Measurements from ENCODE around the gene ZNF573. TPM values are rescaled to one million over a fixed set of nuclear protein-coding genes. Genes with fewer than 3 reads are reported as not detected.

The ZNF573 gene
- total and polyA plus RNA-seq, 9 of the 15 experiments (the other 6 are each of a cell fraction or from before 2014, with no cell fraction given) = 1.5 to 7.9 (median 4.3) TPM

GRCh38 chr19:37716140-37716539 is 63.2 kb downstream of the ZNF573 start:
- ChIA-PET CTCF (ENCODE audit: low intra/inter-chr PET ratio) (no interaction called here), POLR2A (no interaction called here)
- H3K9me1 ChIP-seq (ENCODE audit: control insufficient read depth, insufficient read depth, low read length) = no peaks in the 10 kb centered on the region
- no peak for ATAC-seq
- no peaks in the 10 kb centered on the region for H3K9me3 ChIP-seq (replicated peaks; ENCODE audit: control insufficient read depth, insufficient read depth, low read depth, low read length)
- no peaks in the 10 kb centered on the region for H4K20me1 ChIP-seq (replicated peaks; ENCODE audit: control insufficient read depth, insufficient read depth, low read length)
- intact Hi-C loops (cut with micrococcal nuclease) = no loop called here
- BruUV-seq (replicated peaks) = no TSS peak
- H3K27ac ChIP-seq (ENCODE audit: extremely low read depth, low read depth, low read length) = no peak overlapping the region
- TF ChIP-seq MAFG (tag; conservative IDR thresholded peaks at IDR 0.05) (0 out of 2 replicates have a peak, but pooled peaks have one; percentile 17), FOXJ2 (tag; IDR thresholded peaks at IDR 0.05) (no peak), MAFK (IDR thresholded peaks at IDR 0.05; ENCODE audit: low read length) (peak; percentile 68; the same call in 1 of the 2 replicates), ZNF316 (IDR thresholded peaks at IDR 0.05) (peak; percentile 76), C11orf30 (IDR thresholded peaks at IDR 0.05; ENCODE audit: low read depth) (peak; percentile 66), MAFF (IDR thresholded peaks at IDR 0.05; ENCODE audit: low read length) (peak; percentile 75), ZNF592 (IDR thresholded peaks at IDR 0.05) (0 out of 2 replicates have a peak, but pooled peaks have one; percentile 23)
- TF ChIP-seq, protein P1, sequence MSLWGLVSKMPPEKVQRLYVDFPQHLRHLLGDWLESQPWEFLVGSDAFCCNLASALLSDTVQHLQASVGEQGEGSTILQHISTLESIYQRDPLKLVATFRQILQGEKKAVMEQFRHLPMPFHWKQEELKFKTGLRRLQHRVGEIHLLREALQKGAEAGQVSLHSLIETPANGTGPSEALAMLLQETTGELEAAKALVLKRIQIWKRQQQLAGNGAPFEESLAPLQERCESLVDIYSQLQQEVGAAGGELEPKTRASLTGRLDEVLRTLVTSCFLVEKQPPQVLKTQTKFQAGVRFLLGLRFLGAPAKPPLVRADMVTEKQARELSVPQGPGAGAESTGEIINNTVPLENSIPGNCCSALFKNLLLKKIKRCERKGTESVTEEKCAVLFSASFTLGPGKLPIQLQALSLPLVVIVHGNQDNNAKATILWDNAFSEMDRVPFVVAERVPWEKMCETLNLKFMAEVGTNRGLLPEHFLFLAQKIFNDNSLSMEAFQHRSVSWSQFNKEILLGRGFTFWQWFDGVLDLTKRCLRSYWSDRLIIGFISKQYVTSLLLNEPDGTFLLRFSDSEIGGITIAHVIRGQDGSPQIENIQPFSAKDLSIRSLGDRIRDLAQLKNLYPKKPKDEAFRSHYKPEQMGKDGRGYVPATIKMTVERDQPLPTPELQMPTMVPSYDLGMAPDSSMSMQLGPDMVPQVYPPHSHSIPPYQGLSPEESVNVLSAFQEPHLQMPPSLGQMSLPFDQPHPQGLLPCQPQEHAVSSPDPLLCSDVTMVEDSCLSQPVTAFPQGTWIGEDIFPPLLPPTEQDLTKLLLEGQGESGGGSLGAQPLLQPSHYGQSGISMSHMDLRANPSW (CRISPR knock-in tag; IDR thresholded peaks at IDR 0.05) = no peak
- H3K4me1 ChIP-seq (replicated peaks in 1 of 2; ENCODE audit: control insufficient read depth in 2 of 2, insufficient read depth in 2 of 2, low read length in 2 of 2) = peaks cover 0 to 5% of the 10 kb centered on the region in 2 experiments; a peak in 2 of 5 replicates
- DNase-seq (ENCODE audit: extremely low read depth in 1 of 4, low spot score in 3 of 4) = no peak
- no peak for FAIRE-seq
- WGBS (ENCODE audit: insufficient coverage, low coverage, missing lambda C conversion rate) = 83% methylated on average over 2 of the region's 2 CpGs
- no peaks in the 10 kb centered on the region for H3K27me3 ChIP-seq (ENCODE audit: control insufficient read depth in 2 of 2, insufficient read depth in 2 of 2, low read length in 2 of 2)
- no peak overlapping the region for H3K9ac ChIP-seq (ENCODE audit: insufficient read depth in 1 of 2, low read depth in 2 of 2, low read length in 2 of 2)
- H3K4me2 ChIP-seq (ENCODE audit: insufficient read depth, low read length) = no peak overlapping the region
- in situ Hi-C loops (cut with MboI) = no loop called here
- no peak overlapping the region for H3K4me3 ChIP-seq
- no peak overlapping the region for H2AFZ ChIP-seq (ENCODE audit: low read depth, low read length)
- peaks cover 15% of the 10 kb centered on the region for H3K79me2 ChIP-seq (ENCODE audit: control insufficient read depth, insufficient read depth, low read length)
- peaks cover under 1% of the 10 kb centered on the region; the same call in 2 of the 3 replicates for H3K36me3 ChIP-seq (ENCODE audit: control insufficient read depth, insufficient read depth, low read length)

Measured in K562 (cell line).